ENCODE measurements around the gene LMBR1L. TPM values are rescaled to one million over a fixed set of nuclear protein-coding genes. Genes with fewer than 3 reads are reported as not detected.

The LMBR1L gene
- polyA plus RNA-seq, 3 donors: 22.0 to 104 (median 25.9) TPM

- Mint-ChIP-seq H3K4me1 (peaks cover under 1% of the 10 kb centered on the region), H3K36me3 (peaks cover 94 to 100% of the 10 kb centered on the region in 2 donors), H3K27me3 (ENCODE audit: low read depth in 3 of 3) (peaks cover 0 to 3% (median 0%) of the 10 kb centered on the region in 3 donors), H3K9me3 (no peaks in the 10 kb centered on the region), H3K4me3 (no peak overlapping the region), H3K27ac (peak overlapping the region in 4 of 7 donors; percentile 32 to 57 (median 36))
- H3K36me3 ChIP-seq (replicated peaks in 1 of 2; ENCODE audit: control insufficient read depth in 1 of 2, insufficient read depth in 2 of 2, low read length in 2 of 2): peaks cover 100% of the 10 kb centered on the region in 2 donors
- 97% methylated on average over 20 of the region's 20 CpGs for WGBS (ENCODE audit: insufficient coverage)
- H3K9me3 ChIP-seq (replicated peaks in 1 of 2; ENCODE audit: control insufficient read depth in 1 of 2, insufficient read depth in 1 of 2, low read length in 2 of 2): no peaks in the 10 kb centered on the region
- no peaks in the 10 kb centered on the region for H3K4me1 ChIP-seq (ENCODE audit: control insufficient read depth in 1 of 2, insufficient read depth in 2 of 2, low read length in 2 of 2)
- peaks cover 47% of the 10 kb centered on the region for H3K79me2 ChIP-seq (ENCODE audit: insufficient read depth, low read length)
- H3K27me3 ChIP-seq (ENCODE audit: control insufficient read depth in 2 of 2, insufficient read depth in 2 of 2, low read length in 2 of 2): no peaks in the 10 kb centered on the region
- intact Hi-C loops (cut with micrococcal nuclease): loop anchor here in 1 of 2 donors (10.0 kb wide), 1 partner anchor 55 kb away; the partner anchor contains the start of gene DDN
- no peak for TF ChIP-seq CTCF (IDR thresholded peaks at IDR 0.05)
- H3K4me2 ChIP-seq (replicated peaks; ENCODE audit: extremely low read depth, low read length, poor library complexity, severe bottlenecking): no peak overlapping the region
- H4K20me1 ChIP-seq (ENCODE audit: insufficient read depth, low read length): peaks cover 98% of the 10 kb centered on the region
- DNase-seq: no peak
- H3K9ac ChIP-seq (ENCODE audit: insufficient read depth, low read length, poor library complexity, severe bottlenecking): no peak overlapping the region
- no peak overlapping the region for H3K4me3 ChIP-seq (replicated peaks in 1 of 3; ENCODE audit: low read depth in 2 of 3, low read length in 3 of 3)
- H3K27ac ChIP-seq (ENCODE audit: low read depth in 1 of 2, low read length in 2 of 2): no peak overlapping the region
- H2AFZ ChIP-seq (ENCODE audit: insufficient read depth, low read depth, low read length, poor library complexity, severe bottlenecking): no peak overlapping the region
These were observed 61.0 kb downstream of the LMBR1L start for GRCh38 chr12:49049566-49050224.

- no peak overlapping the region for H2AFZ ChIP-seq (ENCODE audit: insufficient read depth, low read depth, low read length, poor library complexity, severe bottlenecking)
- H3K27me3 ChIP-seq (ENCODE audit: control insufficient read depth in 2 of 2, insufficient read depth in 2 of 2, low read length in 2 of 2): no peaks in the 10 kb centered on the region
- H4K20me1 ChIP-seq (ENCODE audit: insufficient read depth, low read length): peaks cover 98% of the 10 kb centered on the region
- H3K4me1 Mint-ChIP-seq: no peaks in the 10 kb centered on the region
- intact Hi-C loops (cut with micrococcal nuclease): loop anchor here in 1 of 2 donors (10.0 kb wide), 1 partner anchor 54 kb away; the partner anchor contains the start of gene DDN
- peak overlapping the region in 1 of 7 donors; percentile 42 for H3K27ac Mint-ChIP-seq
- H3K4me2 ChIP-seq (replicated peaks; ENCODE audit: extremely low read depth, low read length, poor library complexity, severe bottlenecking): no peak overlapping the region
- no peak for TF ChIP-seq CTCF (IDR thresholded peaks at IDR 0.05)
- WGBS (ENCODE audit: insufficient coverage): 96% methylated on average over 5 of the region's 10 CpGs
- no peak overlapping the region for H3K4me3 ChIP-seq (replicated peaks in 1 of 3; ENCODE audit: low read depth in 2 of 3, low read length in 3 of 3)
- H3K4me3 Mint-ChIP-seq: no peak overlapping the region
- no peak overlapping the region for H3K27ac ChIP-seq (ENCODE audit: low read depth in 1 of 2, low read length in 2 of 2)
- peaks cover 40% of the 10 kb centered on the region for H3K79me2 ChIP-seq (ENCODE audit: insufficient read depth, low read length)
- H3K9me3 Mint-ChIP-seq: no peaks in the 10 kb centered on the region
- H3K36me3 Mint-ChIP-seq: peaks cover 94 to 100% of the 10 kb centered on the region in 2 donors
- peaks cover 0 to 2% (median 0%) of the 10 kb centered on the region in 3 donors for H3K27me3 Mint-ChIP-seq (ENCODE audit: low read depth in 3 of 3)
- no peaks in the 10 kb centered on the region for H3K4me1 ChIP-seq (ENCODE audit: control insufficient read depth in 1 of 2, insufficient read depth in 2 of 2, low read length in 2 of 2)
- DNase-seq: no peak
- H3K9me3 ChIP-seq (replicated peaks in 1 of 2; ENCODE audit: control insufficient read depth in 1 of 2, insufficient read depth in 1 of 2, low read length in 2 of 2): no peaks in the 10 kb centered on the region
- peaks cover 100% of the 10 kb centered on the region in 2 donors for H3K36me3 ChIP-seq (replicated peaks in 1 of 2; ENCODE audit: control insufficient read depth in 1 of 2, insufficient read depth in 2 of 2, low read length in 2 of 2)
- no peak overlapping the region for H3K9ac ChIP-seq (ENCODE audit: insufficient read depth, low read length, poor library complexity, severe bottlenecking)
These were observed 61.7 kb downstream of the LMBR1L start for GRCh38 chr12:49048953-49049352.

Small RNA genes within 50 kb of the gene (small RNA-seq; reads per million reads assigned to genes)
- gene RF00019 (ENCODE audit: insufficient read length, low read depth): not detected

Other genes starting within 250 kb of the LMBR1L start
- gene RND1, start 245.0 kb downstream of the LMBR1L start, polyA plus RNA-seq: under 1 TPM in 2 of 3 donors, not detected in 1; 0.40 to 0.49 TPM
- 10 to 100 TPM in 1 of 3 donors, 1 to 10 TPM in 2; 1.5 to 15.2 (median 2.2) TPM for gene FKBP11, start 185.4 kb downstream of the LMBR1L start, polyA plus RNA-seq
- gene ARF3, start 153.4 kb downstream of the LMBR1L start, polyA plus RNA-seq: 10 to 100 TPM; 56.5 to 88.5 (median 58.4) TPM
- under 1 TPM in 1 of 3 donors, not detected in 2; 0.23 TPM for gene WNT10B, start 139.1 kb downstream of the LMBR1L start, polyA plus RNA-seq
- gene WNT1, start 132.5 kb downstream of the LMBR1L start, polyA plus RNA-seq: under 1 TPM in 1 of 3 donors, not detected in 2; 0.33 TPM
- under 1 TPM in 1 of 3 donors, not detected in 2; 0.27 TPM for gene DDN, start 111.5 kb downstream of the LMBR1L start, polyA plus RNA-seq
- 10 to 100 TPM; 35.9 to 58.9 (median 50.1) TPM for gene PRKAG1, start 92.1 kb downstream of the LMBR1L start, polyA plus RNA-seq
- gene KMT2D, start 50.1 kb downstream of the LMBR1L start, polyA plus RNA-seq: 10 to 100 TPM in 1 of 3 donors, 1 to 10 TPM in 2; 1.2 to 66.9 (median 2.7) TPM
- under 1 TPM; 0.17 to 0.96 (median 0.50) TPM for gene RHEBL1, start 40.9 kb downstream of the LMBR1L start, polyA plus RNA-seq
- not detected for gene DHH, start 16.0 kb downstream of the LMBR1L start, polyA plus RNA-seq
- 100 to 1,000 TPM; 481 to 538 (median 528) TPM for gene TUBA1B, start 20.5 kb upstream of the LMBR1L start, polyA plus RNA-seq
- gene TUBA1A, start 78.2 kb upstream of the LMBR1L start, polyA plus RNA-seq: 1,000 to 10,000 TPM in 1 of 3 donors, 100 to 1,000 TPM in 2; 859 to 1,779 (median 946) TPM
- gene TUBA1C, start 154.2 kb upstream of the LMBR1L start, polyA plus RNA-seq: 100 to 1,000 TPM in 1 of 3 donors, 10 to 100 TPM in 2; 53.7 to 263 (median 61.0) TPM
- gene PRPH, start 184.3 kb upstream of the LMBR1L start, polyA plus RNA-seq: not detected
- under 1 TPM in 1 of 3 donors, not detected in 2; 0.05 TPM for gene TROAP, start 212.4 kb upstream of the LMBR1L start, polyA plus RNA-seq
- not detected for gene C1QL4, start 226.3 kb upstream of the LMBR1L start, polyA plus RNA-seq
- not detected for gene DNAJC22, start 236.0 kb upstream of the LMBR1L start, polyA plus RNA-seq